Ascending aorta (tissue), 2 donors: ENCODE data around the gene ALOX12B. TPM values are rescaled to one million over a fixed set of nuclear protein-coding genes. Genes with fewer than 3 reads are reported as not detected.
A peak's percentile ranks its signal among the peaks of the same experiment; 100 is the strongest.

Experiments used
- DNase-seq, 2 donors: peaks; one replicate each; pipeline ENCODE4 v3.0.0-alpha.2; 2019; ENCODE audit warnings: low spot score in 2 of 2
- H3K27ac ChIP-seq, 2 donors: fragments of 200-600 bp; sonication (generic); one replicate each; pipeline ENCODE4 v1.5.1; 2016 to 2017; ENCODE audit warnings: mild to moderate bottlenecking in 1 of 2
- H3K27me3 ChIP-seq: fragments of 200-600 bp; sonication (generic); one replicate; pipeline ENCODE4 v1.5.1; 2017
- H3K36me3 ChIP-seq, 2 donors: fragments of 200-600 bp; sonication (generic); one replicate each; pipeline ENCODE4 v1.5.1; 2016
- H3K4me1 ChIP-seq, 2 donors: fragments of 200-600 bp; sonication (generic); one replicate each; pipeline ENCODE4 v1.5.1; 2016 to 2017; ENCODE audit warnings: mild to moderate bottlenecking in 1 of 2
- H3K4me3 ChIP-seq, 2 donors: fragments of 200-600 bp; sonication (generic); one replicate each; pipeline ENCODE4 v1.5.1; 2016 to 2017; ENCODE audit warnings: mild to moderate bottlenecking in 1 of 2
- H3K9me3 ChIP-seq, 2 donors: fragments of 200-600 bp; sonication (generic); one replicate each; pipeline ENCODE4 v1.5.1; 2016
- CTCF ChIP-seq, 3 experiments: fragments of 200-600 bp in 2 of 3; fragments of 450-650 bp in 1 of 3; sonication (generic) in 2 of 3; IDR thresholded peaks; one replicate each; pipeline ENCODE4 v1.5.1; 2016 to 2019; ENCODE audit warnings: antibody characterized with exemption in 3 of 3, mild to moderate bottlenecking in 1 of 3, moderate library complexity in 1 of 3
- intact Hi-C: fragments of 100-400 bp; cut with DNase I; formaldehyde crosslinking; loops from one replicate; pipeline ENCODE4 v1.15.1; 2023
- total RNA-seq: library from RNA; depleted of rRNA; stranded (reverse); fragments of >200 nt; gene quantifications from one replicate; pipeline ENCODE4 v1.1.0, GENCODE V29; 2016

Gene ALOX12B
- total RNA-seq, 1 donor from 2014 or later = not detected

- no peak overlapping the region for H3K4me3 ChIP-seq
- H3K4me1 ChIP-seq = no peaks in the 10 kb centered on the region
- intact Hi-C loops = no loop called here
- no peak overlapping the region for H3K27ac ChIP-seq
- TF ChIP-seq CTCF (IDR thresholded peaks at IDR 0.05) = no peak
- H3K9me3 ChIP-seq = no peaks in the 10 kb centered on the region
- H3K27me3 ChIP-seq = no peaks in the 10 kb centered on the region
- H3K36me3 ChIP-seq = no peaks in the 10 kb centered on the region
- DNase-seq = peak in 1 of 2 donors; percentile 35
Measured at GRCh38 chr17:8044819-8045810, 42.4 kb downstream of the ALOX12B start.

- H3K36me3 ChIP-seq = no peaks in the 10 kb centered on the region
- intact Hi-C loops = no loop called here
- peaks cover 10% of the 10 kb centered on the region for H3K27me3 ChIP-seq
- H3K9me3 ChIP-seq = no peaks in the 10 kb centered on the region
- no peak for DNase-seq
- H3K4me1 ChIP-seq = no peaks in the 10 kb centered on the region
- TF ChIP-seq CTCF (IDR thresholded peaks at IDR 0.05) = no peak
- no peak overlapping the region for H3K27ac ChIP-seq
- no peak overlapping the region for H3K4me3 ChIP-seq
Measured at GRCh38 chr17:8041979-8042378, 45.5 kb downstream of the ALOX12B start.

- intact Hi-C loops = no loop called here
- Histone ChIP-seq H3K36me3 (no peaks in the 10 kb centered on the region), H3K27ac (peak overlapping the region in 1 of 2 donors; percentile 15), H3K4me3 (no peak overlapping the region), H3K27me3 (peaks cover 10% of the 10 kb centered on the region), H3K9me3 (no peaks in the 10 kb centered on the region), H3K4me1 (no peaks in the 10 kb centered on the region)
- DNase-seq = no peak
- TF ChIP-seq CTCF (IDR thresholded peaks at IDR 0.05) = peak in 2 of 3 experiments; percentile 27 to 38
Measured at GRCh38 chr17:8041249-8041928, 46.1 kb downstream of the ALOX12B start.

- no peak for TF ChIP-seq CTCF (IDR thresholded peaks at IDR 0.05)
- H3K9me3 ChIP-seq = no peaks in the 10 kb centered on the region
- peaks cover 10% of the 10 kb centered on the region for H3K27me3 ChIP-seq
- no peak overlapping the region for H3K27ac ChIP-seq
- H3K36me3 ChIP-seq = no peaks in the 10 kb centered on the region
- H3K4me1 ChIP-seq = no peaks in the 10 kb centered on the region
- H3K4me3 ChIP-seq = peak overlapping the region; percentile 5 to 48
- peak in 1 of 2 donors; percentile 56 for DNase-seq
- intact Hi-C loops = no loop called here
Measured at GRCh38 chr17:8039611-8040168, 47.8 kb downstream of the ALOX12B start.

- no peaks in the 10 kb centered on the region for H3K4me1 ChIP-seq
- H3K27ac ChIP-seq = no peak within 1 kb of the TSS
- peak in 1 of 2 donors; percentile 56 for DNase-seq
- intact Hi-C loops = no loop called here
- peak within 1 kb of the TSS; percentile 5 to 48 for H3K4me3 ChIP-seq
- TF ChIP-seq CTCF (IDR thresholded peaks at IDR 0.05) = no peak
- peaks cover 10% of the 10 kb centered on the region for H3K27me3 ChIP-seq
- H3K36me3 ChIP-seq = no peaks in the 10 kb centered on the region
- H3K9me3 ChIP-seq = no peaks in the 10 kb centered on the region
Measured at GRCh38 chr17:8038954-8039610, 48.4 kb downstream of the ALOX12B start, which contains the start of gene ALOX15B. Gene ALOX15B (plus strand): TSS chr17:8039059. CDS start chr17:8039156, 97 bp downstream.
